ENCODE results near the gene CACNA1C. TPM values are rescaled to one million over a fixed set of nuclear protein-coding genes. Genes with fewer than 3 reads are reported as not detected.

Gene CACNA1C
- total RNA-seq, 3 donors from 2014 or later, result 2.6 to 11.8 (median 9.5) TPM

GRCh38 chr12:2035431-2036055 is 17.2 kb upstream of the CACNA1C start:
- no peaks in the 10 kb centered on the region for H3K4me1 ChIP-seq
- no peak for DNase-seq (ENCODE audit: low spot score in 2 of 2)
- no peak overlapping the region for H3K27ac ChIP-seq
- peak overlapping the region; percentile 26 to 58 (median 40) for H3K4me3 ChIP-seq
- TF ChIP-seq, protein P1, sequence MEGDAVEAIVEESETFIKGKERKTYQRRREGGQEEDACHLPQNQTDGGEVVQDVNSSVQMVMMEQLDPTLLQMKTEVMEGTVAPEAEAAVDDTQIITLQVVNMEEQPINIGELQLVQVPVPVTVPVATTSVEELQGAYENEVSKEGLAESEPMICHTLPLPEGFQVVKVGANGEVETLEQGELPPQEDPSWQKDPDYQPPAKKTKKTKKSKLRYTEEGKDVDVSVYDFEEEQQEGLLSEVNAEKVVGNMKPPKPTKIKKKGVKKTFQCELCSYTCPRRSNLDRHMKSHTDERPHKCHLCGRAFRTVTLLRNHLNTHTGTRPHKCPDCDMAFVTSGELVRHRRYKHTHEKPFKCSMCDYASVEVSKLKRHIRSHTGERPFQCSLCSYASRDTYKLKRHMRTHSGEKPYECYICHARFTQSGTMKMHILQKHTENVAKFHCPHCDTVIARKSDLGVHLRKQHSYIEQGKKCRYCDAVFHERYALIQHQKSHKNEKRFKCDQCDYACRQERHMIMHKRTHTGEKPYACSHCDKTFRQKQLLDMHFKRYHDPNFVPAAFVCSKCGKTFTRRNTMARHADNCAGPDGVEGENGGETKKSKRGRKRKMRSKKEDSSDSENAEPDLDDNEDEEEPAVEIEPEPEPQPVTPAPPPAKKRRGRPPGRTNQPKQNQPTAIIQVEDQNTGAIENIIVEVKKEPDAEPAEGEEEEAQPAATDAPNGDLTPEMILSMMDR (IDR thresholded peaks at IDR 0.05), result no peak
- TF ChIP-seq POLR2AphosphoS5 (IDR thresholded peaks at IDR 0.05) (no peak), POLR2A (IDR thresholded peaks at IDR 0.05) (no peak)
- H3K36me3 ChIP-seq, result no peaks in the 10 kb centered on the region
- H3K9me3 ChIP-seq, result no peaks in the 10 kb centered on the region
- intact Hi-C loops (cut with DNase I; ENCODE audit: low total_unique reads), result no loop called here
- no peaks in the 10 kb centered on the region for H3K27me3 ChIP-seq

GRCh38 chr12:2039034-2039433 is 13.8 kb upstream of the CACNA1C start:
- intact Hi-C loops (cut with DNase I; ENCODE audit: low total_unique reads), result no loop called here
- Histone ChIP-seq H3K4me1 (no peaks in the 10 kb centered on the region), H3K27me3 (no peaks in the 10 kb centered on the region), H3K36me3 (no peaks in the 10 kb centered on the region), H3K27ac (no peak overlapping the region), H3K4me3 (no peak overlapping the region), H3K9me3 (no peaks in the 10 kb centered on the region)
- TF ChIP-seq, protein P1 (IDR thresholded peaks at IDR 0.05), result no peak
- TF ChIP-seq POLR2AphosphoS5 (IDR thresholded peaks at IDR 0.05) (no peak), POLR2A (IDR thresholded peaks at IDR 0.05) (no peak)
- no peak for DNase-seq (ENCODE audit: low spot score in 2 of 2)

GRCh38 chr12:2043054-2043453 is 9.7 kb upstream of the CACNA1C start:
- intact Hi-C loops (cut with DNase I; ENCODE audit: low total_unique reads), result no loop called here
- Histone ChIP-seq H3K4me3 (no peak overlapping the region), H3K4me1 (no peaks in the 10 kb centered on the region), H3K27me3 (no peaks in the 10 kb centered on the region), H3K27ac (no peak overlapping the region), H3K36me3 (no peaks in the 10 kb centered on the region), H3K9me3 (no peaks in the 10 kb centered on the region)
- TF ChIP-seq POLR2AphosphoS5 (IDR thresholded peaks at IDR 0.05) (no peak), POLR2A (IDR thresholded peaks at IDR 0.05) (no peak)
- TF ChIP-seq, protein P1 (IDR thresholded peaks at IDR 0.05), result no peak
- no peak for DNase-seq (ENCODE audit: low spot score in 2 of 2)

- no peak for DNase-seq (ENCODE audit: low spot score in 2 of 2)
- no peaks in the 10 kb centered on the region for H3K36me3 ChIP-seq
- H3K9me3 ChIP-seq, result no peaks in the 10 kb centered on the region
- H3K4me3 ChIP-seq, result no peak overlapping the region
- no peak overlapping the region for H3K27ac ChIP-seq
- intact Hi-C loops (cut with DNase I; ENCODE audit: low total_unique reads), result no loop called here
- H3K4me1 ChIP-seq, result no peaks in the 10 kb centered on the region
- TF ChIP-seq POLR2A (IDR thresholded peaks at IDR 0.05), result no peak
- TF ChIP-seq POLR2AphosphoS5 (IDR thresholded peaks at IDR 0.05), result no peak
- TF ChIP-seq, protein P1 (IDR thresholded peaks at IDR 0.05), result no peak
- H3K27me3 ChIP-seq, result no peaks in the 10 kb centered on the region
These were observed 8.6 kb upstream of the CACNA1C start for GRCh38 chr12:2044165-2044564.

GRCh38 chr12:2046957-2047356 is 5.8 kb upstream of the CACNA1C start:
- H3K4me3 ChIP-seq, result no peak overlapping the region
- no peak for TF ChIP-seq POLR2A (IDR thresholded peaks at IDR 0.05)
- TF ChIP-seq, protein P1 (IDR thresholded peaks at IDR 0.05), result no peak
- no peak for TF ChIP-seq POLR2AphosphoS5 (IDR thresholded peaks at IDR 0.05)
- no peak overlapping the region for H3K27ac ChIP-seq
- no peaks in the 10 kb centered on the region for H3K9me3 ChIP-seq
- peaks cover 0 to 8% of the 10 kb centered on the region in 2 donors for H3K27me3 ChIP-seq
- no peaks in the 10 kb centered on the region for H3K4me1 ChIP-seq
- no peak for DNase-seq (ENCODE audit: low spot score in 2 of 2)
- H3K36me3 ChIP-seq, result no peaks in the 10 kb centered on the region
- intact Hi-C loops (cut with DNase I; ENCODE audit: low total_unique reads), result no loop called here
